T follicular helper cell (primary cell): Measurements from ENCODE around the gene GRHL3.

ENCODE experiments used
- DNase-seq: peaks from one replicate; pipeline ENCODE4 v3.0.0-alpha.2; 2020; ENCODE audit warnings: low read depth

The GRHL3 gene

DNA sequence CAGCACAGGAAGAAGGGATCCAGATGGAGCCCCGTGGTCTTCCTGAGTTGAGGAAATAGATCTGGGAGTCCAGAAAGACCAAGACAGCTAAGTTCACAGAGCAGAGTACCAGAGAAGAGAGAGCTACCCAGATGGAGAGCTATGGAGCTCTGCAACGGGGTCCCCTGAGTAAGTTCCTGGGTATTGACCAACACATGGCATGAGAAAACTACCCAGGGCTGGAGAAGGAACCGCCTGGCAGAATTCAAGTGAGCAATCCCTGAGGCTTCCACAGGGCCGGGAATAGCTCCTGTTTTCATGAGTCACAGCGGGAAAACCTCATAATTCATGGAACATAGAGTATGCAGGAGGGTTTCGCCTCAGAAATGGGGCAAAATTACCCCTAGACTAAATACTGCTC lies 74.7 kb downstream of the GRHL3 start:
- DNase-seq = no peak

DNA sequence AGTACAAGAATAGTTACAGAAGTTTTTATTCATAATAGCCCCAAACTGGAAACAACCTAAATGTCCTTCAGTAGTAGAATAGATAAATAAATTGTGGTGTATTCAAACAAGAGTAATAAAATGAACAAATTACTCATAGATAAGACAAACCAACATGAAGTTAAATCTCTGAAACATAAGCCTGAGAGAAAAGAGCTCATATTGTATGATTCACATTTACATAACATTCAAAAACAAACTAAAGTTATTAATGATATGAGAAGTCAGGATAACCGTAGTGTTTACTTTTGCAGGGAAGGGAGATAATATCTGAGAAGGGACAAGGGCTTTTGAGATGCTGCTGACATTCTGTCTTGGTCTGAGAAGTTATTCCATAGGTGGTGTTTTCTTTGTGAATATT lies 80.9 kb downstream of the GRHL3 start:
- no peak for DNase-seq

GRCh38 chr1:24403806-24404205 lies 84.6 kb downstream of the GRHL3 start:
- no peak for DNase-seq
